GM18873 (cell line): ENCODE results near the gene DIAPH2.

Source experiments
- ATAC-seq: cut with Tn5 transposase; IDR thresholded peaks from one replicate; pipeline ENCODE4 v1.9.1; 2021; ENCODE audit warnings: mild to moderate bottlenecking, moderate library complexity, moderate number of reproducible peaks; ENCODE audit not compliant: unreplicated experiment, low FRiP score

DIAPH2 gene

DNA sequence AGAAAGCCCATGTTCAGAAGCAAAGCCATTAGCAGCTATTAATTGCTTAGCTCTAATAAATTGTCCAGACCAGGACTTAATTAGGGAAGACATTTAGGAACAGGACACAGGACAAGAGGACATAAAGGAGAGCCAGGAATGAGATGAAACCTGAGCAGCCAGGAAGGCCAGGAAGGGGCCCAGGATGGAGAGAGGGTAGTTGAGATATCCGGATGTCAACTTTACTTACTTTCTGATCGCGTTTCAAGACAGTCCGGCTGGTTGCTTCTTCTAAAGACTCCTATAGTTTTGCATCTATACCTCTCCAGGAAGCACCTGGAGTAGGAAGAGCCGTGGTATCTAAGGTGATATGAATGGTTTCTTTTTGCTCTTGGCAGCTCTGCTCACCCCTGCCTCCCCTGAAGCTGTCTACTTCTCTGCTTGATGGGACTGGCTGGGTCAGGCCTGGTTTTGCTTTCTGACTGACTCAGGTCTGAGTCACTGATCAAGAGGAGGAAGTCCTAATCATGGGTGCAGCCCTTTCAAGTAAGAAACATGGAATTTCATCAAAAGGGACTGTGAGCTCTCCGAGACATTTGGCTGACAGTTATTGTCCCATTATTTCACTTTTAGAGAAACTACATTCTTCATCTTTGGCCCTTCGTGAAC, 932.4 kb downstream of the DIAPH2 start:
- peak; percentile 98 for ATAC-seq

DNA sequence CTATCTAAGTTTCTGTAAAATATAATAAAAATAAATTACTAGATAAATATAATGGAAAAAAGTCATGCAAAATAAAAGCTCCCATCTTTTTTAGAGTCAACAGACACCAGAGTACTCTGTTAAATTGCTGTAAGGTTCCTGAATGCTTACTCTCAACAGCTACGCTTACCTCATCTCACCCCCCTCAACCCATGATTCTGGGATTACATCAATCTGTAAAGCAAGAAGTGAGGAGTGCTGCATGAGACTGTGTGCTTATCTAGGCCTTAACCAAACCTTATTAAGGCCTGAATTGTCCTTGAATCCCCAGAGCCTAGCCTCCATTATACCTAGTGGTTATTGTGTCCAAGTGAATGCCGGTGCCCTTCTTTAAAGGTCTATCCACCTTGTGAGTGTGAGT, 934.9 kb downstream of the DIAPH2 start:
- no peak for ATAC-seq

DNA sequence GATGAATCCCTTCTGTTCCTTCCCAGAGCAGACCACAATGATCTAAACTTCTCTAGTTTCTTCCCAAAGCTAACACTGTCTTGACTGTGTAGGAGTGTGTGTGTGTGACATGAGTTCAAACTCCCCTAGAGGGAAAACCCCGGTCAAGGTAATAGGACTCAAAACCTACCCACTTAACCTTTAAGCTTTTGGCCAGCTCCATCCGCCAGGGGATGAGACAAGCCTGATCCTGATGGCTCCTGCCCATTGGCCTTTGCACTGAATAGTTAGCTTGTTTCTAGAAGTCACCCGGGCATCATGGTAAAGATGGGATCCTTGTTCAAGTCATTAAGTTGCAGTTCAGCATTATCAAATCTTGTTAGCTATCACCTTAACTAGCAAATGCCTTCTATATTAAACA, 937.5 kb downstream of the DIAPH2 start:
- ATAC-seq: no peak

DNA sequence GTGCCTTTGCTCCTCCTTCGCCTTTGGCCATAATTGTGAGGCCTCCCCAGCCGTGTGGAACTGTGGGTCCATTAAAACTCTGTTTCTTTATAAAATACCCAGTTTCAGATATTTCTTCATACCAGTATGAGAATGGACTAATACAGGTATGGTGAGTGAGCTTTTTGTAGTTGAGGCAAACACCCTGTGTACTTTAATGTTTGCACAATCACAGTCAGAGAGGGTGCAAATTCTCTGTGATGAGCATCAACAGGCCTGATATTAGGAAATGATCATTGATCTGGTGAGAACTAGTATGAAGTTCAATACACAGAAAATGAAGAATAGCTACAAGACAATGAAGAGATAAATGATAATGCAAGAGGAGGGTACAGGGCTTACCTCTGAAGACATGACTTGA, 943.7 kb downstream of the DIAPH2 start:
- ATAC-seq: no peak

DNA sequence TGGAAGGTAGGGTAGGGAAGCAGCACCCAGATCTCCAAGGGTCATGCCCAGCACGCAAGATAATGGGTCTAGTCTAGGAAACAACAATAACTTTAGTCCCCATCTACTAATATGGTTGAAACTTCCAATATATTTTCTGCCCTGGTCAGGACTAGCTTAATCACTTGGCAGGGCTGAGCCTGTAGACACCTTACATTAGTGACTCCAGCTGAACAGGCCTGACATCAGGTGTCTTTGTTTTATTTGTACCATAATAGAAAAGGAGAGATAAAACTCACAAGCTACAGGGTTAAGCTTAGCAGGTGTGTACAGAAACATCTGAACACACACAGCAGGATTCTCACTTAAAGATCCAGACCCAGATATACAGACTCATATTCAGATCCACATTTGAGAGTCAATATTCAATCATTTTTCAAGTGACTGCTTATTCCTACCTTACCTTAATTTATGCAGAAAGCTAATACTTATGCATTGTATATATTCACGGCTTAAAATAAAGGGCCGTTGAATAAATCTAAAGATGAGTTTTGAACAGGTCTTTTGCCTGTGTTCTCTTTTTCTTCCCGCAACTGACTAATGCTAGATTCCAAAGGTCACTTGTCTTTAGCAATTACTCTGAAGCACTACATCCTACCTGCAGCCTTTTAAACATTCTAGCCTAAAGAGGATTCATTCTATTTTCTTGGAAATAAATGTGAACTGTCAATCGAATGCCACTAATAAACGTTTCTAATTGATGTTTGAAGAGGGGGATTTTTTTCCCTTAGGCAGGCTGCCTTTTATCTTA, 944.4 kb downstream of the DIAPH2 start:
- no peak for ATAC-seq

DNA sequence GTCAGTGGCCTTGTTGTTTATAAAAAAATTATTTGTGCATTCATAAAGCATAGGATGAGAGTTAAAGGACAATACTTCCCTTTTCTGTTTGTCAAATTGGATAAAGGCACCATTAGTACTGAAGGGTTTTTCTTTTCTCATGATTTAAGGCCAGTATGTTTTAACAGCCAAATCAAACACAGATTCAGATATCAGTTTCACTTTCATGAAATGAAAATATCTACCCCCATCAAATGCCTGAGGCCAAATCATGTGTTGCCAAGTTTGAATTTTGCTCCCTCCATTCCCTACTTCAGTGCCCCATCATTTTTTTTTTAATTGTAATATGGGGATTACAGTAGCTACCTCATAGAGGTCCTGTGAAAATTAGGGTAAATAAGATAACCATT, 944.9 kb downstream of the DIAPH2 start:
- no peak for ATAC-seq

DNA sequence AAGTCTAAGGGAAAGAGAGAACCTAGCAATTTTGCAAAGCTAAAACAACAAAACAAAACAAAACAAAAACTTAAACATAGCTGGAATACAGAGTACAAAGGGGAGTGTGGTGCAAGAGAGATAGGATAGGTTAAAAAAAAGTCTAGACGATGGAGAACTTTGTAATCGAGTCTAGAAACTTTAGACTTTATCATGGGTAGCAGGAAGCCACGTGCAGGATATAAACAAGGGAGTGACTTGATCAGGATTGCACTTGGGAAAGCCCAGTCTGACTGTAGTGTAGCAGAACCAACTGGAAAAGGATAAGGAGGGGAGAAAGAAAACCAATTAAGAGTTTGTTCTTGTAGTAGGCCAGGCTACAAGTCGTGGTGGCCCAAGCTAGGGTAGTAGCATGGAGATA, 949.2 kb downstream of the DIAPH2 start:
- no peak for ATAC-seq

DNA sequence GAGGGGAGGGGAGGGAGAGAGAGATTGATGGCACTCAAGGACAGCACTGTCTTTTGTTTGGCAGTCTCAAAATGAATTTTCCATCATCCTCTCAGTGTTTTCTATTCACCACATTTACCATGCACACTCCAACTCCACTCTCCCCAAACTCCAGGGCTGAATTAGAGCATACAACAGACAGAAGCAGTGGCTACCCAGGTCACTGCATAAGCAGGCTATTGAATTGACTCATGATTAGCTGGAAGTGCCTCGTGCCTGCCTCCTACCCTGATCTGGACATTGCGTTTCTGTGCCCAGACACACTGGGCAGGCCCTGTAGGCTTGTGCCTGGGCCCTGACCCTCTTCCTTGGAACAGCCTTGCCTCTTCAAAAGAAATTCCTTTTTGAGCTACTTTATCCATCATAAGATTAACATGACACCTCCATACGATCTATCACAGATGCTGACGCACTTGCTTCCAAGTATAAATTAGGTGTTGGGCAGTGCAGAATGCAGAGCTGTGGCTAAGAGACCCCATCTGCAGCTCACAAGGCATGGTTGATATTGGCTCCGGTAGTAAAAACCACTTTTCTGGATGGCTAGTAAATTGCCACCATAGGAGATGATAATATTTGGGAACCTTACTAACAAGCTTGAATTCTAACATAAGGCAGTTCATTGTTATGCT, 952.0 kb downstream of the DIAPH2 start:
- ATAC-seq: no peak

DNA sequence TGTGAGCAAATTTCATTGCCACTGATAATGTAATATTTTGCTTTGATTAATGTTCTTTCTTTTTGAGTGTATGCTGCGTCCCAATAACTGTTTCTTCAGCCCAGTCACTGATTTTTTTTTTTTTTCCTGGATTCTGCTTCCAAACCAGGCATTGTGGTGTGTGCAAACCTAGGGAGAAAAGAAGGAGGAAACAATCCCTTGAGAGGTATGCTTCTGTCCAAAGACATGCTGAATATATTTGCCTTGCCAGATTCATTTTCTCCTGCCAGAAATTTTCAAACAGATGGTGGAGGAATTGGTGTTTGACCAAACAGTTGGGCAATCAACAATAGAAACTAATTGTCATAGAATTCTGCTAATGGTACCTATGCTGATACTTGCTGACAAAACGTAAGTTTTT, 952.6 kb downstream of the DIAPH2 start:
- ATAC-seq: no peak

DNA sequence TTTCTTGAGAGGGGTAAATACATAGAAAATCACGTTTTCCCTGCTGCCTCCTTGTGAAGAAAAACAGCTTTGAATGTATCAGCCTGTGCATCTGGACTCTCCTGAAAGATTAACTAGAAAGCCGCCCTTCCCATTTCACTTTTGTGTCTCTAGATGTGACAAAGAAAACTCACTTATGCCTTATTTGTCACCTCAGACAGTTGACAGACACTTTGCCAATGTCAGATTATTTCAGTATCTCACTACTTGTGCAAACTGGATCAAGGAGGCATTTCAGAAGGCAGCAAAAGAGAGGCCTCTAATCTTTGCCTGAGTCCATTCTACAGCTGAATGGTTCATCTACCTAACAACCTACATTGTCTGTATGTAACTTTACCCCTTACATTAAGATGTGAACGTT, 954.0 kb downstream of the DIAPH2 start:
- no peak for ATAC-seq

DNA sequence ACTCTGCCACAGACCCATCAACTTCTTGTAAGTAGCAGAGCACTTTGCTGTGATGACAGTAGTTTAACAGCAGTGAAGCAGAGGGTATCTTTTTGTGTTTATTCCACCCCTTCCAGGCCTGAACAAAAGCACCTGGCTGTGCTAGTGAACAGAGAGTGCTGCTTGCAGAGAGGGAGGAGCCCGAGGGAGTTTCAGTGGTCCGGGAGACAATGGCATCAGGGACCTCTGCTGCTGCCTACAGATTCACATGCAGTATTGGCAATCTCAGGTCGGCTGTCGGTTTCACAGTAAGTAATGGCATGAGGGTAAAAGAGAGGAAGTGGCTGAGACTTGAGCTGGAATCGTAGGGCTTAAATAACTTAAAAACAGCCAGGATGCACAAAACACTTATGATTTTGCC, 954.9 kb downstream of the DIAPH2 start:
- ATAC-seq: peak; percentile 64
